ENCODE results near the gene PAN2. TPM values are rescaled to one million over a fixed set of nuclear protein-coding genes. Genes with fewer than 3 reads are reported as not detected.
A peak's percentile ranks its signal among the peaks of the same experiment; 100 is the strongest.

The PAN2 gene
- total RNA-seq, 1 donor from 2014 or later, result 101 TPM

GRCh38 chr12:56362130-56363059 is 28.6 kb upstream of the PAN2 start, which contains the start of gene APOF:
APOF (minus strand) TSS chr12:56362857; CDS start chr12:56362745, 112 bp downstream.
- Mint-ChIP-seq H3K27ac (ENCODE audit: unreplicated experiment) (no peak within 1 kb of the TSS), H3K27me3 (ENCODE audit: unreplicated experiment) (peaks cover 11% of the 10 kb centered on the region), H3K9me3 (ENCODE audit: unreplicated experiment) (peaks cover 4% of the 10 kb centered on the region), H3K36me3 (ENCODE audit: unreplicated experiment) (no peaks in the 10 kb centered on the region), H3K4me1 (ENCODE audit: low read depth, unreplicated experiment) (peaks cover 6% of the 10 kb centered on the region), H3K4me3 (ENCODE audit: unreplicated experiment) (peak within 1 kb of the TSS; percentile 87)
- no peak for TF ChIP-seq CTCF (IDR thresholded peaks at IDR 0.05; ENCODE audit: partially characterized antibody, unreplicated experiment)
- no peak for DNase-seq

GRCh38 chr12:56361487-56362129 is 27.8 kb upstream of the PAN2 start:
- Mint-ChIP-seq H3K4me3 (ENCODE audit: unreplicated experiment) (peak overlapping the region; percentile 87), H3K27ac (ENCODE audit: unreplicated experiment) (no peak overlapping the region), H3K36me3 (ENCODE audit: unreplicated experiment) (no peaks in the 10 kb centered on the region), H3K27me3 (ENCODE audit: unreplicated experiment) (peaks cover 11% of the 10 kb centered on the region), H3K9me3 (ENCODE audit: unreplicated experiment) (peaks cover 4% of the 10 kb centered on the region), H3K4me1 (ENCODE audit: low read depth, unreplicated experiment) (peaks cover 6% of the 10 kb centered on the region)
- no peak for TF ChIP-seq CTCF (IDR thresholded peaks at IDR 0.05; ENCODE audit: partially characterized antibody, unreplicated experiment)
- no peak for DNase-seq

- Mint-ChIP-seq H3K27ac (ENCODE audit: unreplicated experiment) (peak within 1 kb of the TSS; percentile 62), H3K36me3 (ENCODE audit: unreplicated experiment) (no peaks in the 10 kb centered on the region), H3K4me1 (ENCODE audit: low read depth, unreplicated experiment) (peaks cover 6% of the 10 kb centered on the region), H3K27me3 (ENCODE audit: unreplicated experiment) (peaks cover 8% of the 10 kb centered on the region), H3K9me3 (ENCODE audit: unreplicated experiment) (peaks cover 4% of the 10 kb centered on the region), H3K4me3 (ENCODE audit: unreplicated experiment) (peak within 1 kb of the TSS; percentile 87)
- peak; percentile 97 for DNase-seq
- TF ChIP-seq CTCF (IDR thresholded peaks at IDR 0.05; ENCODE audit: partially characterized antibody, unreplicated experiment), result no peak
Observed at GRCh38 chr12:56359851-56360767, 26.3 kb upstream of the PAN2 start, which contains the start of gene STAT2. STAT2 (minus strand) TSS chr12:56360107; CDS start chr12:56356571, 3,536 bp downstream.

GRCh38 chr12:56358836-56359532 is 25.2 kb upstream of the PAN2 start:
- DNase-seq, result no peak
- Mint-ChIP-seq H3K4me3 (ENCODE audit: unreplicated experiment) (peak overlapping the region; percentile 87), H3K36me3 (ENCODE audit: unreplicated experiment) (no peaks in the 10 kb centered on the region), H3K4me1 (ENCODE audit: low read depth, unreplicated experiment) (peaks cover 6% of the 10 kb centered on the region), H3K27ac (ENCODE audit: unreplicated experiment) (peak overlapping the region; percentile 19), H3K27me3 (ENCODE audit: unreplicated experiment) (peaks cover 8% of the 10 kb centered on the region), H3K9me3 (ENCODE audit: unreplicated experiment) (peaks cover 4% of the 10 kb centered on the region)
- TF ChIP-seq CTCF (IDR thresholded peaks at IDR 0.05; ENCODE audit: partially characterized antibody, unreplicated experiment), result no peak

Data from glutamatergic neuron (in vitro differentiated cells).